HG03280 (cell line): ENCODE results near the gene SUN1.
"Not testable (repeated sequence)": the region's sequence is repeated elsewhere in the genome, so short reads cannot be mapped to it uniquely, and the experiment has no call there.

Experiments used
- ATAC-seq: cut with Tn5 transposase; IDR thresholded peaks from one replicate; pipeline ENCODE4 v1.9.1; 2021; ENCODE audit warnings: mild to moderate bottlenecking, moderate library complexity; ENCODE audit not compliant: unreplicated experiment

The SUN1 gene, protein sequence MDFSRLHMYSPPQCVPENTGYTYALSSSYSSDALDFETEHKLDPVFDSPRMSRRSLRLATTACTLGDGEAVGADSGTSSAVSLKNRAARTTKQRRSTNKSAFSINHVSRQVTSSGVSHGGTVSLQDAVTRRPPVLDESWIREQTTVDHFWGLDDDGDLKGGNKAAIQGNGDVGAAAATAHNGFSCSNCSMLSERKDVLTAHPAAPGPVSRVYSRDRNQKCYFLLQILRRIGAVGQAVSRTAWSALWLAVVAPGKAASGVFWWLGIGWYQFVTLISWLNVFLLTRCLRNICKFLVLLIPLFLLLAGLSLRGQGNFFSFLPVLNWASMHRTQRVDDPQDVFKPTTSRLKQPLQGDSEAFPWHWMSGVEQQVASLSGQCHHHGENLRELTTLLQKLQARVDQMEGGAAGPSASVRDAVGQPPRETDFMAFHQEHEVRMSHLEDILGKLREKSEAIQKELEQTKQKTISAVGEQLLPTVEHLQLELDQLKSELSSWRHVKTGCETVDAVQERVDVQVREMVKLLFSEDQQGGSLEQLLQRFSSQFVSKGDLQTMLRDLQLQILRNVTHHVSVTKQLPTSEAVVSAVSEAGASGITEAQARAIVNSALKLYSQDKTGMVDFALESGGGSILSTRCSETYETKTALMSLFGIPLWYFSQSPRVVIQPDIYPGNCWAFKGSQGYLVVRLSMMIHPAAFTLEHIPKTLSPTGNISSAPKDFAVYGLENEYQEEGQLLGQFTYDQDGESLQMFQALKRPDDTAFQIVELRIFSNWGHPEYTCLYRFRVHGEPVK

DNA sequence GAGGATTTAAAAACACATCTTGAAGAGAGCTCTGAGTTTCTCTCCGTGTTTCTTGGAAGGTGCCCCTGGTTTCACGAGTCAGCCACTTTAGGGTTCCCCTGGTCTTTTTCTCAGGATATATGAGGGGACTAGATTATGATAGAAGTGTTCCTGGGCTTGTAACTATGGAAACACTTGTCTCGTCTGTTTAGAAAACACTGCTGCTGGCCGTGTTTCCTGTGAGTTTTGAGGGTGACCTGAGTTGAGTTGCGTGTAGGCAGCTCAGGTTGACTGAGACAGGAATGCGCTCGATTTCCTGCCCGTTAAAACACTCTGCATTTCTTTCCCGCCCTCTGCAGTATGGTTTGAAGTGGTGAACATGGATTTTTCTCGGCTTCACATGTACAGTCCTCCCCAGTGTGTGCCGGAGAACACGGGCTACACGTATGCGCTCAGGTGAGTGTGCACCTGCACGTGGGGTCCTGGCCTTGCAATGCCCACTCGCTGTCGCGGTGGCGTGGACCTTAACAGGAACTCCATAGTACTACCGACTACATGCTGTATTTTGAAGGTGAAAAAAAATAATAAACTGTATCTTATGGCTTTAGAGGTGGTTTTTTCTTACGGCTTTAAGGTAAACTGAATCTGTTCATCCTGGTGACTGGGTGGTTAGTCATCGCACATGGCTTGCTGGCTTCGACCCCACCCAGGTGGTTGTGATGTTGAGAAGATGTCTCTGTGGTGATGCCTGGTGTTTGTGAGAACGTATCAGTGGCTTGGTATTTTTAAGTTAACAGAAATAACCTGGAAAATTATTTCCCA, at the start of gene SUN1:
Gene SUN1 (plus strand): TSS at position 310 of the 801 bp plus-strand sequence. CDS start 49 bp downstream, at position 359.
- peak; percentile 48 for ATAC-seq

DNA sequence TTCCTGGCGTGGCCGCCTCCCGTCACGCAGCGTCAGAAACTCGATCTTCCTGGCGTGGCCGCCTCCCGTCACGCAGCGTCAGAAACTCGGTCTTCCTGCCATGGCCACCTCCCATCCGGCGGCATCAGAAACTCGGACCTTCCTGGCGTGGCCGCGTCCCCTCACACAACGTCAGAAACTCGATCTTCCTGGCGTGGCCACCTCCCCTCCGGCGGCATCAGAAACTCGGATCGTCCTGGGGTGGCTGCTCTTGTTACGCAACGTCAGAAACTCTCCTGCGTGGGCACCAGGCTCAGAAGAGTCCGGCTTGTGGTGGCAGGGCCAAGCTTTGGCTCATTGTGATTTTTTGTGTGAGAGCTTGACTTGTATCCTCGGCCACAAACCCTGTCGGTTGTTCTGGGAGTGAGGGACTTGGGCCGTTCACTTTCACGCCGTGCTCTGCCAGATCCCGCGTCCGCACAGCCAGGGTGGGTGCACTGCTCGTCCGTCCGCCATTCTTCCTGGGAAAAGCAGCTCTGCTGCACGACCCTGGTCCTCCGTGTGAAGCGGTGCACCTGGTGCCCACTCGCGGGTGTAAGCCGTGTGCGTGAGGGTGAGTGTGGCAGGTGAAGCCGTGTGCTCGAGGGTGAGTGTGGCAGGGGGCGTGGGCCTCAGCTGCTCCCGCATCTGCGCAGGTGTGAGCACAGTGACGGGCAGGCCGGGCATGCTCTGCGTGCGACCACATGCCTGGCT, 49.4 kb upstream of the SUN1 start:
- no peak for ATAC-seq

DNA sequence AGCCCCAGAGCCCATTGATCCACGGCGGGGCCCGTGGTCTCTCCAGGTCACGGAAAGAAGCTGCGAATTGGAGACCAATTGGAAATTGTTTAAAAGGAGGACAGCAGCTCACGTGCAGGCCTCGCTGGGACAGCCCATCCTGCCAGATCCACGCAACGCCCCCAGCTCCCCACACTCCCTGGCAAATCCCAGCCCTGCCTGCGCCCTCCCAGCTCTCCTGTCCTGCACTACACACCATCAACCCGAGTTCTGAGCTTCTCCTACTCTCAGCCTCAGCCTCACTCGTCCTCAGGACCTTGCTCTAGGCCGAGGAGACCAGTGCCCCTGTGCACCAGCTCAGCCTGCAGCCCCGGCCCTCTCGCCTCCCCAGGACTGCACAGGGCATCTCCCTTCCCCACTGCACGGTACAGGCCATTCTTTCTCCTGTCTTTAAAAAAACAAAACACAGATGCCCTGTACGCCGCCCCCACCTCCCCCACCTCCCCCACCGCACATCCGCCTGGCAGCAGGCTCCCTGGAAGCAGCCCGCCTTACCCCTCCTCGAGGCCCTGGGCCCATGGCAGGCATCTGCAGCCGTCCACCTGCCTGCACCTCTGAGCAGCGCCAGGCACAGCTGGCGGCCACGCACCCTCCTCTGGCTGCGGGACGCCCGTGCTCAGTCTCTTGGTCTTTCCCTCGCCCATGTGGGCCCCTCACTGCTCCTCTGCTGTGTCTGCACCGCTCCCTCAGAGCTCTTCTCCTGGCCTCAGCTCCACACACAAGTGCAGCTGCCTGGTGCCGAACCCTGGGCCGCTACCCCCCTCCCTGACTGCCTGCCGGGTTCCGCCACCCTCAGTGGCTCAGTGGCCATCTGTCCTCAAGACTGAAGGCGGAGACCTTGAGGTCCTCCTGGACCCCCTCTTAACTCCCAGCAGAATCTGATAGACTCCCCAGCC, 48.5 kb upstream of the SUN1 start:
- no peak for ATAC-seq

DNA sequence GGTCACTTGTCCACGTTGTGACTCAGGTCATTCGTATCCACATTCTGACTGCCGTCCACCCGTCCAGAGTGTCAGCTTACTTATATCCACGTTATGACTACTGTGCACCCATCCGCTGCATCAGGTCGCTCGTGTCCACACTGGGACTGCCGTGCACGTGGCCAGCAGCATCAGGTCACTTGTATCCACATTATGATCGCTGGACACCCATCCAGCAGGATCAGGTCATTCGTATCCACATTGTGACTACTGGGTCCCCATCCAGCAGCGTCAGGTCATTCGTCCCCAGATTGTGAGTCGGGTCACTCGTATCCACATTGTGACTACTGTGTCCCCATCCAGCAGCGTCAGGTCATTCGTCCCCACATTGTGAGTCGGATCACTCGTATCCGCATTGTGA, 47.3 kb upstream of the SUN1 start:
- no peak for ATAC-seq

DNA sequence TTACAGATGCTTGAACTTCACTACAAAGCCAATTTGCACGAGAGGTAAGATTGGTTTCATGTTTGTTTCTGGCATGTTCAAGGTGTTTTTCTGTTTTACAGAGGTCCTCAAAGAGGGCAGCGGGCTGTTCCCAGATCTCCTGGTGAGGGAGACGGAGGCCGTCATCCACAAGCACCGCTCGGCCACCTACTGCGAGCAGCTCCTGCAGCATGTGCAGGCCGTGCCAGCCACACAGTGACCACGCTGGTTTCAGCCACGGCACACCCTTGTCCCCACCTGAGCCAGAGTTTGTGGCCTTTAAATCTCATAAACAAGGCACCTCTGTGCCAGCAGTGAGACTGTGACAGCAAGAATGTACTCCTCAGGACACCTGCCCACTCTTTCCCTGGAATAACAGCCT, 46.9 kb upstream of the SUN1 start:
- ATAC-seq = no peak

DNA sequence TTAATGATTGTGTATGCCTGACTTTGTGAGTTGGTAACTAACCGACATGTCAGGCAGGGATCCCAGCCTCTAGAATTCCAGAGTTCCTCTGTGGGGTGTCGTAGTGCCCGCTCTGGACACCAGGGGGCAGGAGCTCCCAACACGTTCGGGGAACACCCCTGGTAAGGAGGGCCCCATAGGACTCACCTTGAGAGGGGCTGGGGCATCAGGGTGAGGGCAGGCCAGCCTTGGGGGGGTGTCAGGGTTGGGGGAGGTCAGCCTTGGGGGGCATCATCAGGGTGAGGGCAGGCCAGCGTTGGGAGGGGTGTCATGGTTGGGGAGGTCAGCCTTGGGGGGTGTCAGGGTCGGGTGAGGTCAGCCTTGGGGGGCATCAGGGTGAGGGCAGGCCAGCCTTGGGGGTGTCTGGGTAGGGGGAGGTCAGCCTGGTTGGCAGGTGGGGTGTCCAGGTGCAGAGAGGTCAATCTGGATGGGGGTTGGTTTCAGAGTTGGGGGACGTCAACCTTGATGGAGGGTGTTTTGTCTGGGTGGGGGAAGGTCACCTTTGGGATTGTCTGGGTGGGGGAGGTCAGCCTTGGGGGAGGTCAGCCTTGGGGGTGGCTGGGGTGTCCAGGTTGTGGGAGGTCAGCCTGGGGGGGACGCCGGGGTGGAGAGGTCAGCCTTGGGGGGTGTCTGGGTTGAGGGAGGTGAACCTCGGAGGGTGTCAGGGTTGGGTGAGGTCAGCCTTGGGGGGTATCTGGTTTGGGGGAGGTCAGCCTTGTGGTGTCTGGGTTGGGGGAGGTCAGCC, 45.6 kb upstream of the SUN1 start:
- ATAC-seq = no peak

DNA sequence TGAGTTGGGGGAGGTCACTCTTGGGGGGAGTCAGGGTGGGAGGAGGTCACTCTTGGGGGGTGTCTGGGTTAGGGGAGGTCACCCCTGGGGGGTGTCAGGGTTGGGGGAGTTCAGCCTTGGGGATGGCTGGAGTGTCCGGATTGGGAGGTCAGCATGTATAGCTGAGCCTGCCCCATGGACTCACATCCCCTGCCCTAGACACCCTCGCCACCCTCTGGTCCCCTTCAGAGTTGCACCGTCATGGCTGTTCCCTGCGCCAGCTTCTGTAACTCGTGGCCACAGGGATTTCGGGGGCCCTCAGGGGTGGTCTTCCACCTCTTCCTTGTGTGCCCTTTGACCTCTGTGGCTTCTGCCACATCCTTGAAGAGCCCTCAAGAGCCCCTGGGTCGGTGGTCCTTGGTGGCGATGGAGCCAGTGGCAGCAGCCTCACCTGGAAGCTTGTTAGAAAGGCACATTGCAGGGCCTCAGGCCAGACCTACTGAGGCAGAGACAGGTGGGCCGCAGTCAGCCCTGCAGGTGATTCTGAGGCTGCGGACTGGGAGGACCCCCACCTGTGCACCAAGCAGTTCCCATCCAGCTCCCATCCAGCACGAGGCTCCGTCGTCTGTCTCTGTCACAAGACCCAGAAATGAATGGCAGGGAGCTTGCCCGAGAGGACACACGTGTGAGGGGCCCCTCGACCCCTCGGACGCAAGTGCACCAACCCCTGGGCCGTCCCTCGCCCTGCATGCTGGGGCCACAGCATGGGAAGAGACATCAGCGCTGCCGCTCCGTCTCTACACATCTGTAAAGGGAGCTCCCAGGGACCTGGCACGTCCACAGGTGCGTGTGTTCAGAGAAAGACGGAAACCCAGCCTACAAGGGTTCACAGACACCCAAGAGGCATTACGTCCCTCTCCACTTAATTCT, 44.7 kb upstream of the SUN1 start:
- ATAC-seq = no peak

DNA sequence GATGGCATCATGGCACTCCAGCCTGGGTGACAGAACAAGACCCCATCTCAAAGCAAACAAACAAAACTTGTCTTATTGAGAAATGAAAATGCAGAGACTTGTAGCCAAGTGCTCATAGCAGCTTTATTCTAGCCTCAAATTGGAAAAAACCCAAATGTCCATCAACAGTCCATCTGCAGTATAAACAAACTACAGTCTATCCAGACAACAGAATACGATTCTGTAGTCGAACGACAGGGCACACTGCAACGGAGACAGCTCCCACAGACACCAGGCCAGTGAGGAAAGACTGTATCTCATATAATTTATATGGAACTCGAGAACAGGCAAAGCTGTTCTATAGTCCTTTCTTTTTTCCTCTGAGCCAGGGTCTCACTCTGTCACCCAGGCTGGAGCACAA, 40.8 kb upstream of the SUN1 start:
- no peak for ATAC-seq

DNA sequence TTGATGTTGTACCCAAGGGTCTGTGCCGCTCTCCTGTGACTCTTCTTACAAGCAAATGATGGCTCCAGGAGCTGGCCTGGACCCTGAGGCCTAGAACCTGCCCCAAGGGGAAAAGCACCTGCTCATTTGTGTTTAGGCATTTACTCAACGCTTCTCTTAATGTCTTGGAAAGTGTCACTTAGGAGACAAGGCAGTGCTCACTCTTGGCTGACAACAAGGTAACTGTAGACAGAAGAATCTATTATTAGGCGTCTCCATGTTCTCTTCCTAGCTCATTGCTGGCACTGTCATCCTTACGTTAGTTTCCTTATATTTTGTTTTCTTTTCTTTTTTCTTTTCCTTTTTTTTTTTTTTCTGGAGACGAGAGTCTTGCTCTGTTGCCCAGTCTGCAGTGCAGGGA, 38.1 kb upstream of the SUN1 start:
- ATAC-seq = no peak

DNA sequence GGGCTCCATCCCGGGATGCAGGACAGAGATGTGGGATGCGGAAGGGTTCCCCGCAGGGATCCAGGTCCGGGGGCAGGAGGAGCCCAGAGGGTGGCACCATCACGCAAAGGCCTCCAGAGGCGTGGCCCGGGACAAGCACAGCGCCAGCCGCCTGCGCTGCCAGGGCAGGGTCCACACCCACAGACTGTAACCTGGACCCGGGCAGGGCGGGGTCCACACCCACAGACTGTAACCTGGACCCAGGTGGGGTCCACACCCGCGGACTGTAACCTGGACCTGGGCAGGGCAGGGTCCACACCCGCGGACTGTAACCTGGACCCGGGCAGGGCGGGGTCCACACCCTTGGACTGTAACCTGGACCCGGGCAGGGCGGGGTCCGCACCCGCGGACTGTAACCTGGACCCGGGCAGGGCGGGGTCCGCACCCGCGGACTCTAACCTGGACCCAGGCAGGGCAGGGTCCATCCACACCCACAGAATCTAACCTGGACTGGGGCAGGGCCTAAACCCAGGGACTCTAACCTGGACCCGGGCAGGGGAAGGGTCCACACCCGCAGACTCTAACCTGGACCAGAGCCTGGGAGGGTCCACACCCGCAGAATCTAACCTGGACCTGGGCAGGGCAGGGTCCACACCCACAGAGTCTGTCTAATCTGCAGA, 37.5 kb upstream of the SUN1 start:
- no peak for ATAC-seq

DNA sequence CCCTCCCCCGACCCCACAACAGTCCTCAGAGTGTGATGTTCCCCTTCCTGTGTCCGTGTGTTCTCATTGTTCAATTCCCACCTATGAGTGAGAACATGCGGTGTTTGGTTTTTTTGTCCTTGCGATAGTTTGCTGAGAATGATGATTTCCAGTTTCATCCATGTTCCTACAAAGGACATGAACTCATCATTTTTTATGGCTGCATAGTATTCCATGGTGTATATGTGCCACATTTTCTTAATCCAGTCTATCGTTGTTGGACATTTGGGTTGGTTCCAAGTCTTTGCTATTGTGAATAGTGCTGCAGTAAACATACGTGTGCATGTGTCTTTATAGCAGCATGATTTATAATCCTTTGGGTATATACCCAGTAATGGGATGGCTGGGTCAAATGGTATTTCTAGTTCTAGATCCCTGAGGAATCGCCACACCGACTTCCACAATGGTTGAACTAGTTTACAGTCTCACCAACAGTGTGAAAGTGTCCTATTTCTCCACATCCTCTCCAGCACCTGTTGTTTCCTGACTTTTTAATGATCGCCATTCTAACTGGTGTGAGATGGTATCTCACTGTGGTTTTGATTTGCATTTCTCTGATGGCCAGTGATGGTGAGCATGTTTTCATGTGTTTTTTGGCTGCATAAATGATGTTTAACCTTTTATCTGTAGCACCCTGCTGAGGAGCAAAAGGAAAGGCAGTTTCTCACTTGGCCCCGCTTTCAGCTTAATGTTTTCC, 35.7 kb upstream of the SUN1 start:
- ATAC-seq = not testable (repeated sequence)

DNA sequence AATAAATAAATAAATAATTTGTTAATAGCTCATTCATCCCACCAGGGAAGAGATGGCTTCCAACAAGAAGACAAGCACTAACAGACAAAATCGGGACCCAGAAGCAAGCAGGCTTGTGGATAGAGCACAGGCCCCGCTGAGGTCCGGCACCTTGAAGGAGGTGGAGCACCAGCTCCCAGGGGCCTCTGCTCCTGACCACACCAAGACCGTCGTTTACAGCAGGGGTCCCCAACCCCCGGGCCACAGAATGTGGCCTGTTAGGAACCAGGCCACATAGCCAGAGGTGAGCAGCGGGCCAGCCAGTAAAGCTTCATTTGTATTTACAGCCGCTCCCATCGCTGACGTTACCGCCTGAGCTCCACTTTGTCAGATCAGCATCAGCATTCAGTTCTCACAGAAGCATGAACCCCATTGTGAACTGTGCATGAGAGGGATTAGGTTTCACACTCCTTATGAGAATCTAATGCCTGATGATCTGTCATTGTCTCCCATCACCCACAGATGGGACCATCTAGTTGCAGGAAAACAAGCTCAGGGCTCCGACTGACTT, 33.3 kb upstream of the SUN1 start:
- ATAC-seq = no peak

DNA sequence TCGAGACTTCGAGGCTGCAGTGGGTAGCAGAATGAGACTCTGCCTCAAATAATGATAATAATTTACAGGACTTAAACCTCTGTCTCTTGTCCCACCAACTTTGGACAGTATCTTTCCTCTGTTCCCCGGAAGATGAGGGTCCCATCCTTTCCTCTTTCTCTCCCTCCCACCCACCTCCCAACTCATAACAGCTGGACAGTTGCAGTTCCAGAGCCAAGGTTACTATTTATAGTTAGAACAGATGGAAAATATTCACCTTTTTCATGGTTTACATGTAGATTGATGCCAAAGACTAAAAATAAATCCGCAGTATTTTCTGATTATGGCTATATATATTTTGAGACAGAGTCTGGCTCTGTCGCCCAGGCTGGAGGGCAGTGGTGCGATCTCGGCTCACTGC, 31.6 kb upstream of the SUN1 start:
- no peak for ATAC-seq

DNA sequence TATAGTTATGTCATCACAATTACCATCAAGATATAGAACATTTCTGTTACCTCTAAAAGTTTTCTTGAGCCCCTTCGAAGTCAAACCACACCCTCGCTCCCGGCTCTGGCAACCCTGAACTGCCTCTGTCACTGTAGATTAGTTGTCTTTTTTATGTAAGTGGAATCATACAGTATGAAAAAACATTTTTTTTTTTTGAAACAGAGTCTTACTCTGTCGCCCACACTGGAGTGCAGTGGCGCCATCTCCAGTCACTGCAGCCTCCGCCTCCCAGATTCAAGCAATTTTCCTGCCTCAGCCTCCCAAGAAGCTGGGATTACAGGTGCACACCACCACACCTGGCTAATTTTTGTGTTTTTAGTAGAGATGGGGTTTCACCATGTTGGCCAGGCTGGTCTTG, 30.9 kb upstream of the SUN1 start:
- not testable (repeated sequence) for ATAC-seq

DNA sequence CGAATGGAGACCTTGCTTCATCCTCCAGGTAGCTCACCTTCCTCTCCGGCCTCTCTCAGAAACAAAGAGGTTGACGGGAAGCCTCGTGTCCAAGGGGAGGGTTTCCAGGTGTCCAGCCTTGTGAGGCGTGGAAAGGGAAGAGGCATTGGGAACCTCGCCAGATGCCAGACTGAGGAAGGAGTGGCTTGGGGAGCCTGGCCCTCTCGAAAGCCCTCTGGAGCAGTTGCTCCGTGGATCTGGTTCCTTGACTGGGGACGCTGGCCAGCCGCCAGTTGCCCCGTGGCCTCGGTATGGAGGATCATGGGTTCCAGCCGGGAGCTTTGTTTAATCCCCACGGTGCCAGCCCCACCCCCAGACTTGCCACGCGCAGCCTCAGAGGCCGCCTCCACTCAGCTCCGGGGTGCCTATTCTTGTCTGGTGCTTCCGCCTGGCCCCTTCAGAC, 30.3 kb upstream of the SUN1 start:
- ATAC-seq = no peak

DNA sequence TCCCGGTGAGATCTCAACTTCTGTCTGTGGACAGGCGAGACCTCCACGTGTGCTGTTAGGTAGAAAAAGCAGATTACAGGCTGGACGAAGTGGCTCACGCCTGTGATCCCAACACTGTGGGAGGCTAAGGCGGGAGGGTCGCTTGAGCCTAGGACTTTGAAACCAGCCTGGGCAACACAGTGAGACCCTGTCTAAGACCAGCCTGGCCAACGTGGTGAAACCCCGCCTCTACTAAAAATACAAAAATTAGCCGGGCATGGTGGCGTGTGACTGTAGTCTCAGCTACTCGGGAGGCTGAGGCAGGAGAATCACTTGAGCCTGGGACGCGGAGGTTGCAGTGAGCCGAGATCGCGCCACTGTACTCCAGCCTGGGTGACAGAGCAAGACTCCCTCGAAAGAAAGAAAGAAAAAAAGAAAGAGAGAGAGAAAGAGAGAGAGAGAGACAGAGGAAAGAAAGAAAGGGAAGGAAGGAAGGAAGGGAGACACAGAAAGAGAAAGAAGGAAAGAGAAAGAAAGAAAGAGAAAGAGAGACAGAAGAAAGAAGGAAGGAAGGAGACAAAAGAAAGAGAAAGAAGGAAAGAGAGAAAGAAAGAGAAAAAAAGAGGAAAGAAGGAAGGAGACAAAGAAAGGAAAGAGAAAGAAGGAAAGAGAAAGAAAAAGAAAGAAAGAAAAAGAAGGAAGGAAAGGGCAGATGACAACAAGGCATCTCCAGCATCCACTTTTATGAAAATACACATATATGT, 29.6 kb upstream of the SUN1 start:
- ATAC-seq = no peak
